Measurements from ENCODE around the gene MPPED1. TPM values are rescaled to one million over a fixed set of nuclear protein-coding genes. Genes with fewer than 3 reads are reported as not detected.

Gene MPPED1
- total and polyA plus RNA-seq, 2 of the 13 experiments (the other 11 are each of a cell fraction or from before 2014, with no cell fraction given): 0.77 TPM; not detected in 1

DNA sequence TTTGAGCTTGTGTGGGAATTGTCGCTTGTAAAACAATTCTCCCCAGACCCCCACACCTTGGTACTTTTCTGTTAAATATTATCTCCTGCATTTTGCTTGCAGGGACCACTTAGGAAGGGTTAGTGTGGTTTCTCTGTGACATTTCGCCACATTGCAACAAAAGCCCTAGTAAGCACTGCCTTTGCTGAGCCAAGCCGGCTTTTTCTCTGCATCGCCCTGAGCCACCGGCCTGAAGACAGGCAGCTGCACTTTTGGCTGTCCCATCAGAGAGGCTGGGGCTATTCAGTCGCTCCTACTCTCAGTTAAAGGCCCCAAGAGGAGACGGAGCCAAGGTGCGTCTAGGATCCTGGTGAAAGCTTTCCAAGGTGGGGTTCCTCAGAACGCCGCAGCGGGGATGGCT is 5.7 kb downstream of the MPPED1 start (continued):
- TF ChIP-seq SMARCE1 (IDR thresholded peaks at IDR 0.05; ENCODE audit: borderline replicate concordance): no peak

DNA sequence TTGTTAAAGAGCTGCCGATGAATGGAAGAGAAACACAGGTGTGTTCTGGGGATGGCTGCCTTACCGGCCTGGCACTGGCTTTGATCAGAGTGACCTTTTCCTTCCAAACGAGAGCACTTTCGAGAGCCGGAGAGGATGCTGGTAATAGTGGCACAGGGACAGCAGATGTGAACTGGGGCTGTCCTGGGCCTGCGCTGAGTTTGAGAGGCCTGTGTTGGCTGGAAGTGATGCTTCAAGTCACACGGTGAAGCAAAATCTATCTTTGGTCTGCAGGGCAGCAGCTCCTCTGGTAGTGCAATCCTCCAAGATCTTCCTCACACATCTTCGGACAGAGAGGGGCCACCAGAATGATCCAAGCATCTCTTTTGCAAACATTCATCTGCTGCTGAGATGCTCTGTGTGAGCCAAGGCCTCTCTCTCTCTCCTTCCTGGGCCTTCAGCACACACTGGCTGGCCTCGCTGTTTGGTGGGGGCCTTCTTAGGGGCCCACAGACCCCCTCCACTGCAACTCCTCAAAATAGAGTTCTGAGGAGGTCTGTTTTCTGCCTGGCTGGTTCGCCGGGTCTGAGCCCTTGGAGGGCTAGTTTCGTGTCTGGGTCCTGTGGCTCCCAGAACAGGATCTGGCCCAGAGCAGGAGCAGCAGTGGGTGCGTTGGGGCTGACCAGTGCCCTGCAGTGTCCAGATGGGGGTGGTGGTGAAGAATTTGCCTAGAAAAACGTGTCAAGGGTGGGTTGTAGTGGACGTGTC is 6.4 kb downstream of the MPPED1 start:
- Histone ChIP-seq H2AFZ (ENCODE audit: low read length) (no peak overlapping the region), H4K20me1 (ENCODE audit: insufficient read depth, low read length) (no peaks in the 10 kb centered on the region), H3K79me2 (ENCODE audit: insufficient read depth, low read length) (no peaks in the 10 kb centered on the region), H3K27ac (ENCODE audit: extremely low read length, insufficient read depth, low read length) (no peak overlapping the region), H3K27me3 (ENCODE audit: control insufficient read depth in 1 of 2, insufficient read depth in 2 of 2, low read length in 2 of 2) (peaks cover 6 to 67% of the 10 kb centered on the region in 2 experiments), H3K36me3 (replicated peaks in 1 of 2; ENCODE audit: control insufficient read depth in 1 of 2, insufficient read depth in 2 of 2, low read length in 2 of 2) (no peaks in the 10 kb centered on the region), H3K9ac (ENCODE audit: insufficient read depth, low read depth, low read length) (no peak overlapping the region), H3K4me1 (ENCODE audit: insufficient read depth, low read length) (no peaks in the 10 kb centered on the region), H3K4me2 (ENCODE audit: low read depth, low read length) (no peak overlapping the region), H3K9me3 (ENCODE audit: low read length) (no peaks in the 10 kb centered on the region), H3K4me3 (replicated peaks in 1 of 3; ENCODE audit: insufficient read depth in 1 of 3, low read depth in 2 of 3, low read length in 3 of 3) (no peak overlapping the region)
- TF ChIP-seq ZNF136 (CRISPR knock-in tag; IDR thresholded peaks at IDR 0.05; ENCODE audit: low read depth): no peak
- TF ChIP-seq SOX5 (CRISPR knock-in tag; IDR thresholded peaks at IDR 0.05; ENCODE audit: borderline replicate concordance): no peak
- TF ChIP-seq DNMT1 (CRISPR knock-in tag; IDR thresholded peaks at IDR 0.05): no peak
- TF ChIP-seq ZFP36L1 (CRISPR knock-in tag; IDR thresholded peaks at IDR 0.05): no peak
- TF ChIP-seq, protein P1, sequence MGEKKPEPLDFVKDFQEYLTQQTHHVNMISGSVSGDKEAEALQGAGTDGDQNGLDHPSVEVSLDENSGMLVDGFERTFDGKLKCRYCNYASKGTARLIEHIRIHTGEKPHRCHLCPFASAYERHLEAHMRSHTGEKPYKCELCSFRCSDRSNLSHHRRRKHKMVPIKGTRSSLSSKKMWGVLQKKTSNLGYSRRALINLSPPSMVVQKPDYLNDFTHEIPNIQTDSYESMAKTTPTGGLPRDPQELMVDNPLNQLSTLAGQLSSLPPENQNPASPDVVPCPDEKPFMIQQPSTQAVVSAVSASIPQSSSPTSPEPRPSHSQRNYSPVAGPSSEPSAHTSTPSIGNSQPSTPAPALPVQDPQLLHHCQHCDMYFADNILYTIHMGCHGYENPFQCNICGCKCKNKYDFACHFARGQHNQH (CRISPR knock-in tag; IDR thresholded peaks at IDR 0.05): no peak
- TF ChIP-seq NCOR1 (IDR thresholded peaks at IDR 0.05; ENCODE audit: borderline replicate concordance, low read length): no peak
- TF ChIP-seq PAX8 (CRISPR knock-in tag; IDR thresholded peaks at IDR 0.05; ENCODE audit: borderline replicate concordance): no peak
- no peak for TF ChIP-seq ARID2 (CRISPR knock-in tag; IDR thresholded peaks at IDR 0.05; ENCODE audit: borderline replicate concordance)
- no peak for TF ChIP-seq NFIC (IDR thresholded peaks at IDR 0.05; ENCODE audit: low read length)
- TF ChIP-seq ZSCAN22 (CRISPR knock-in tag; IDR thresholded peaks at IDR 0.05): no peak
- TF ChIP-seq SP1 (IDR thresholded peaks at IDR 0.05): no peak
- TF ChIP-seq SP1 (CRISPR knock-in tag; IDR thresholded peaks at IDR 0.05): no peak
- TF ChIP-seq, protein P2, sequence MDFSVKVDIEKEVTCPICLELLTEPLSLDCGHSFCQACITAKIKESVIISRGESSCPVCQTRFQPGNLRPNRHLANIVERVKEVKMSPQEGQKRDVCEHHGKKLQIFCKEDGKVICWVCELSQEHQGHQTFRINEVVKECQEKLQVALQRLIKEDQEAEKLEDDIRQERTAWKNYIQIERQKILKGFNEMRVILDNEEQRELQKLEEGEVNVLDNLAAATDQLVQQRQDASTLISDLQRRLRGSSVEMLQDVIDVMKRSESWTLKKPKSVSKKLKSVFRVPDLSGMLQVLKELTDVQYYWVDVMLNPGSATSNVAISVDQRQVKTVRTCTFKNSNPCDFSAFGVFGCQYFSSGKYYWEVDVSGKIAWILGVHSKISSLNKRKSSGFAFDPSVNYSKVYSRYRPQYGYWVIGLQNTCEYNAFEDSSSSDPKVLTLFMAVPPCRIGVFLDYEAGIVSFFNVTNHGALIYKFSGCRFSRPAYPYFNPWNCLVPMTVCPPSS (IDR thresholded peaks at IDR 0.05): no peak
- TF ChIP-seq, protein P3, sequence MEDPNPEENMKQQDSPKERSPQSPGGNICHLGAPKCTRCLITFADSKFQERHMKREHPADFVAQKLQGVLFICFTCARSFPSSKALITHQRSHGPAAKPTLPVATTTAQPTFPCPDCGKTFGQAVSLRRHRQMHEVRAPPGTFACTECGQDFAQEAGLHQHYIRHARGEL (CRISPR knock-in tag; IDR thresholded peaks at IDR 0.05): no peak
- 18% methylated on average over 11 of the region's 15 CpGs for WGBS (ENCODE audit: low lambda C conversion rate)
- BruUV-seq (replicated peaks): no TSS peak
- FAIRE-seq (no peak), ATAC-seq (no peak), DNase-seq (ENCODE audit: low spot score) (no peak)
- CTCF ChIA-PET (ENCODE audit: low intra/inter-chr PET ratio, low total read pairs): no interaction called here
- in situ Hi-C loops (cut with HindIII; ENCODE audit: extremely low pct_ligation_motif_present, low pct_unique_long_range_greater_than_20kb) (no loop called here), intact Hi-C loops (cut with micrococcal nuclease; ENCODE audit: unreplicated experiment) (no loop called here)
- POLR2A ChIA-PET: no interaction called here
